Hindlimb muscle (tissue), 1 donor: Measurements from ENCODE around the gene LY86. TPM values are rescaled to one million over a fixed set of nuclear protein-coding genes. Genes with fewer than 3 reads are reported as not detected.
A peak's percentile ranks its signal among the peaks of the same experiment; 100 is the strongest.

ENCODE experiments used
- DNase-seq: peaks from one replicate; pipeline ENCODE4 v3.0.0-alpha.2; 2013
- polyA plus RNA-seq: library from polyadenylated mRNA; unstranded; fragments of 120-200 nt; gene quantifications from one replicate; pipeline ENCODE4 v1.2.1, GENCODE V29; 2013; ENCODE audit not compliant: insufficient read length

LY86 gene
- polyA plus RNA-seq, 1 donor: 3.3 TPM

DNA sequence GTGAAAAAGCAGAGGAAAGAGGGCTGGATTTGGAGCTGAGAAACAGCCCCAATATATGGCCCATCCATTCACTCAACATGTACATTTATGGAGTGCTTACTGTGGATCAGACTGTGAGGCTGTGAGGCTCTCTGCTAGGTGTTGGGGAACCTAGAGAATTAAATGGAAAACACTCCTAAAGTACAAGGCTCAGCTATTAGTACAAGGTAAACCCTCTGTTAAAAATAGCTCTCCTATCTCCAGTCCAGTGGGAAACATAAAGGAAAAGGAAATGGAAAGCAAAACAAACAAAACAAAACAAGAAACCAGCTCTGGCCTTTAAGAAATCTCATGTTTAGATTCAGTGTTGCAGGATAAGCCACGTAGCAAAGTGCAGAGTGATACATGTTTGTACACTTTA is 35.0 kb downstream of the LY86 start:
- DNase-seq: no peak

DNA sequence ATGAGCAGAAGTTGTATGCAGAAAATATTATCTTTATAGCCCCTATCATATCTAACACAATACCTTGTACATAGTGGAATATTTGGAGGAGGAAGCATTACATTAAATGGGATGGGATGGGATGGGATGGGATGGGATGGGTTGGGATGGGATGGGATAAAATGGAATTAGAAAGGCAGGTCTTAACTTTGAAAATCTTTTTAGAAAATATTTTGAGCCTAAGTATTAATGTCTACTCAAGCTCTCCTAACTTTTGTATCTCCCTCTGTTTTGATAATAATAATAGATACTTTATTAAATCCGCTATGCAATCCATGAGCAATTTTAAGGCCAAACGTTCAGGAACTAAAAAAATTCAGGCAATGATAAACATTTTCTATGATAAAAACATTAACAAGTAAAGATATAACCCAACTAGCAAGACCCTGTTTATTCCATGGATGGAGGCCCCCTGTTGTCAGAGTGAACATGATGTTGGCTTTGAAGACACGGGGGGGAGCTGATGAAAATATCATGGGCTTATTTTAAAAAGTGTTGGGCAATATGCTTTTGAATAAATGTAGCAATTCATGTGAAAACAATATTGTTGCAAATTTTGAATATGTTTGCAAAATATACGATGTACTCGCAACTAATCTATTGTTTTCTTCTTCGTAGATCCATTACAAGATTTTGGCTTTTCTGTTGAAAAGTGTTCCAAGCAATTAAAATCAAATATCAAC is 35.9 kb downstream of the LY86 start:
- DNase-seq: no peak

DNA sequence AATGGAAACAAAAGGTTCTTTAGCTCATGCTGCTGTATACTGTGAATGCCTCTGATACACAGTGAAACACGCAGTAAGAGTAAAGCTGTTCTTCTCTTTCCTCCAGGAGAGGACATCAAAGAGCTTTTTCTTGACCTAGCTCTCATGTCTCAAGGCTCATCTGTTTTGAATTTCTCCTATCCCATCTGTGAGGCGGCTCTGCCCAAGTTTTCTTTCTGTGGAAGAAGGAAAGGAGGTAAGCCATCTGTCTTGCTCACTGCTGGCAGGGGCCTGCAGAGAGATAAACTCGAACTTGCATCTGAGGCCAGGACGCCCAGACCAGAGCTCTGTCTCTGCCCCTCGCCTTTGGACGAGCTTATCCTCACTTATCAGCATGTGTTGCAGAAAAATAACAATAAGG is 37.7 kb downstream of the LY86 start:
- peak; percentile 17 for DNase-seq

- DNase-seq: no peak
These were observed 40.9 kb downstream of the LY86 start for GRCh38 chr6:6629402-6629801.

- no peak for DNase-seq
These were observed 42.5 kb downstream of the LY86 start for GRCh38 chr6:6631053-6631452.

DNA sequence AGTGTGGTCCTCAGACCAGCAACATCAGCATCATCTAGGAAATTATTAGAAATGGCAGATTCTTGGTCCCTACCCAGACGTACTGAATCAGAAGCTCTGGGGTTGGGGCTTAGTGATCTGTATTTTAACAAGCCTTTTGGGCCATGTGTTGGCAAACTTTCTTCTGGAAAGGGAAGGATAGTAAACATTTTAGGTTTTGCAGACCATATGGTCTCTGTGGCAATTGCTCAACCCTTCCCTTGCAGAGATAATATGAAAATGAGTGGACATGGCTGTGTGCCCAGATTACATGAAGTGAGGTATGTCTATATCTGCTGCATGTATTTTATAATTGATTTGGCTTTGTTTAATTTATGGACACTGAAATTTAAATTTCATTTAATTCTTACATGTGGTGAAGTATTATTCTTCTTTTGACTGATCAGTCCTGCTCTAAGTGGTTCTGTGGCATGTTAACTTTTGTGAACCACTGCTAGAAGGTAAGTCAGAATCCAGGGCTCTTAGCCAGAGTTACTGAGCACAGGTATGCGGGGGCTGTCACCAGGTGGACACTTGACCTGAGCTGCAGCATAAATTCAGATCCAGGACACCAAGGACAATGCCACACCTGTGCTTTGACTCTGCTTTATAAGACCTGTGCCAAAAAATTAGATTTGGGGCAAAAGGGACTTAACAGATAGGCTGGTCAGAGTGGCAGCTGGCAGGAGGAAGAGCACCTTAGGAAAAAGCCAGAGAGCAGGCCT is 43.2 kb downstream of the LY86 start:
- DNase-seq: no peak

- no peak for DNase-seq
These were observed 45.6 kb downstream of the LY86 start for GRCh38 chr6:6633898-6634734.

GRCh38 chr6:6634735-6635075 is 46.2 kb downstream of the LY86 start:
- DNase-seq: no peak

DNA sequence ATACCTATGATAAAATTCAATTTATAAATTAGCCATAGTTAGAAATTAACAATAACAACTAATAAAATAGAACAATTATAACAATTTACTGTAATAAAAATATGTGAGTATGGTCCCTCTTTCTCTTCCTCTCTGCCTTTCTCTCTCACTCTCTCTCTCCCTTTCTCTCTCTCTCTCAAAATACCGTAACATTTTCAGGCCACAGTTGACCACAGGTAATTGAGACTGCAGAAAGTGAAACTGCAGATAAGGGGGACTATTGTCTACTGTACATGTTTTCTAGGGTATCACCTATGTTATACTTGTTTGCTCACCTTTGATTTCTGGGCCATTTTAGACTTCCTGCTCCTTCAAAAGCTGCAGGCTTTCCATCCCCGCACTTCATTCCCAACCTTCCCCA is 46.8 kb downstream of the LY86 start:
- no peak for DNase-seq

GRCh38 chr6:6635869-6636268 is 47.3 kb downstream of the LY86 start:
- DNase-seq: no peak

GRCh38 chr6:6639572-6639971 is 51.1 kb downstream of the LY86 start:
- DNase-seq: no peak

DNA sequence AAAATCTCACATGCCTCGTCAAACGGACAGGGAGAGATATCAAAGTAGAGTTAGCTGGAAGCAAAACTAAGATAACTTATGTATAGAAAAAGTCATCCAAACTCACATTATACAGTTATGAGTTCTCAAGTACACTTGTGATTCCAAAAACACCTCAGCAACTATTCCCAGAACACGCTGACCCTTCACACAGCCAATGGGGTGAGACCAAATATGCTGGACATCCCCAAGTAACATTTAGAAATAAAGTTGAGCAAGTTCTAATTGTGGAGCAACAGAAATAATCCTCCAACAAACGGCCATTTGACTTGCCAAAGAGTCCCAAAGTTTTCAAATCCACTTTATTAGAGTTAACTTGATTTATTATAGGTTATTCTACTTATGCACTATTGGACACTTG is 52.4 kb downstream of the LY86 start:
- DNase-seq: peak; percentile 47

GRCh38 chr6:6643398-6643797 is 54.9 kb downstream of the LY86 start:
- DNase-seq: no peak

DNA sequence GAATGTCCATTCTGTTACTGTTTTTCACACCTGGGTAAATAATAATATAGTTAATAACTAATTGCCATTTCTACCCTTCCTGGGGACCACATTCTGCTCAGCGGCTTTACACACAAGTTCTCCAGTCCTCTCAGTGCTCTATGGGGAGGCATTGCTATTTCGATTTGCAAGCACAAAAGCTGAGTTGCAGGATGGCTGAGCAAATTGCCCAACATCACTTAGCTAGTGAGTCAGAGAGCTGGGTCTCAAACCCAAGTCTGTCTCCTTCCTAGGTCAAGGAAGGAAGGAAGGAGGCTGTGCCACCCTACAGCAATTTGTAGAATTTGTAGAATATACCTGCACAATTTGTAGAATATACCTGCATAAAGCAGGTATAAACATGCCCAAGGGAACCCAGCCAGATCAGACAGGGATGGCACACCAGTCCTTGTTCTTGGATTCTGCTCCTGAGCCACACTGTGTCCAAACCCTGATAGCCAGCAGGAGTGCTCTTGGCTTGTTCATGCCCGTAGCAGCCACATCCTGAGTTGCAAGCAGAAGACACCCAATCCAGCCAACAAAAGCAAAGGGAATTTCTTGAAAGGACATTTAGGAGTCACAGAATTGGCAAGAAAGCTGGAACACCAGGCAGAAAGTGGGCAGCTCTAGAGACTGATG is 56.9 kb downstream of the LY86 start:
- no peak for DNase-seq

DNA sequence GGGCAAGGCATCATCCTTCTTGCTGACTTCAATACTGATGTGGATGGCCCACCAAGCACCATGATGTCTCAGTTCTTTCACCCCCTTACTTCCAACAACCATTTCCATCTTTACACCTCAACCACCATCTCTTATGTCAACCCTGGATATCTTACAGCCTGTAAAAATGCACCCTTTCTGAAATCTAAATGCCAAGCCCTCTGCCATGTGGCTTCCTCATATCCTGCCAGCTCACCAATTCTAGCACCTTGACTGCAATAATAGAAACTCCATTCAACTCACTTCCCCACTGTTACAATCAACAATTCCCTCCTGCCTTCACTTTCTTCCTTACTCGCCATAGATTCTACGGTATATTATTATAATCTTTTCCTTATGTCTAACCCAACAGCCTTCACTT is 57.9 kb downstream of the LY86 start:
- DNase-seq: no peak

DNA sequence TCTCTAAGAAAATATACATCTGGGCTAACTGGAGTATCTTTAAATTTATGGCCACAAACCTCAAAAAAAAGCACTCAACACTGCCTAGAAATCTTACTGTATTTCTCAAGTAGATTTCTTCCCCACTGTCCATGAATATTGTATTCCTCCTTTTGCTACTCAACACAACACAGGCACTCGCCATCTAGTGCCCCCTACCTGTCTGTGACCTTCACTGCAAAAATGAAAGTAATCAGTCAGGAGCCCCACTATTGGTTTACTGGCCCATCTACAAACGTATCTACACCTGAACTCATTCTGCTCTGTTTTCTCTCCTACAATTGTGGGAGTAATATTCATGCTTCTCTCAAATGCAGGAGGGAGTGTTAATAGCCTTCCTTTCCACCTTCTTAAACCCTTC is 58.3 kb downstream of the LY86 start:
- DNase-seq: no peak

- DNase-seq: no peak
These were observed 60.3 kb downstream of the LY86 start for GRCh38 chr6:6648692-6649343.

DNA sequence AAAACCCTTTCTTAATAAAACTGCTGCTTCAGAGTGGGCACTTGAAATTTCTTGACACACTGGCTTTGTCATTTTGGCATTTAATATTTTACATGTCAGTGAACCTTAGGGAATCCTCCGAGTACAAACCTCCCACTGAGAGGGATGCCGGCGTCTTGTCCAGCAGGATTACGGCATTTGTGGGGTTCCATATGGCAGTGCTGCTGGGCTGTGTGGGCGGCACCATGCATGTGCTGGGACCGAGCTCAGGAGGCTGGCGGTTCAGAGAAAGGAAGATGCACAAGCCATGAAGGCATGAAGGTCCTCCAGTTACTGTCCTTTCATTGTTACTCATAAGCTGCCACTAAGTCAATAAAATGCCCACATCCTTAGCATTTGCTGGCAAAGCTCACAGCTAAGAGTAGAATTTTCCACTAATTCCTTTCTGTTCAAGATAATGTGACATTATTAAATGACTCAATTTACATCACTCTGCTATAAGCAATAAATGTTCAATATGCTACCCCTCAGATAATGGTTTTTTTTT is 61.4 kb downstream of the LY86 start:
- DNase-seq: no peak

- no peak for DNase-seq
These were observed 62.3 kb downstream of the LY86 start for GRCh38 chr6:6650839-6651238.

DNA sequence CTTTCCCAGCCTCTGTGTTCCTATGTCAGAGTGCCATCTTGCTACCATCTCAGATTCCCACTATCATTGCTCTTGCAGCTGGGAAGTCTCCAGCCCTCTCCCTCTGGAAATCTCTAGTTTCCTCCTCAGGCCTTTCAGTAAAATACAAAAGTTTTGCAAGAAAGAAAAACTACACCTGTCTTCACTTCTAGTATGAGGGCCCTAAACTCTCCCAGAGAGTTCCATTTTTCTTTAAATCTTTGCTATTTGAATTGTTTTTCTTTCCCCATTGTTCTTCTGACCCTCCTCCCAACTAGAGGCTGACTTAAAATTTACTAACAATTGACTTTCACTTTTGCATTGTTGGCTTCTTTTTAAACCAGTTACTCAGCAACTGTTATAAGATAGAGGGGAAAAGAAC is 62.8 kb downstream of the LY86 start:
- DNase-seq: no peak

- DNase-seq: no peak
These were observed 64.4 kb downstream of the LY86 start for GRCh38 chr6:6652932-6653331.
